HS-27A (cell line): ENCODE results near the gene FAM174C.

ENCODE experiments used
- DNase-seq: peaks from one replicate; pipeline ENCODE4 v3.0.0-alpha.2; 2012; ENCODE audit warnings: low read depth, missing footprints

FAM174C gene

GRCh38 chr19:1261798-1262622 lies 13.3 kb upstream of the FAM174C start:
- no peak for DNase-seq

- no peak for DNase-seq
These were observed 12.7 kb upstream of the FAM174C start for GRCh38 chr19:1262623-1263123.

GRCh38 chr19:1263188-1263587 lies 12.1 kb upstream of the FAM174C start:
- no peak for DNase-seq

GRCh38 chr19:1264801-1265614 lies 10.3 kb upstream of the FAM174C start:
- no peak for DNase-seq

- no peak for DNase-seq
These were observed 9.7 kb upstream of the FAM174C start for GRCh38 chr19:1265615-1266128.

GRCh38 chr19:1266129-1266915 lies 9.0 kb upstream of the FAM174C start:
- no peak for DNase-seq

- DNase-seq, result no peak
These were observed 8.3 kb upstream of the FAM174C start for GRCh38 chr19:1266916-1267476.

- no peak for DNase-seq
These were observed 7.7 kb upstream of the FAM174C start for GRCh38 chr19:1267477-1268225.

GRCh38 chr19:1268226-1269064 lies 6.9 kb upstream of the FAM174C start:
- DNase-seq, result no peak

- DNase-seq, result peak; percentile 90
These were observed 6.3 kb upstream of the FAM174C start, which contains the start of gene CIRBP for GRCh38 chr19:1269065-1269477. Gene CIRBP (plus strand): TSS chr19:1269332. CDS start chr19:1270934, 1,602 bp downstream.

- peak; percentile 84 for DNase-seq
These were observed 5.7 kb upstream of the FAM174C start for GRCh38 chr19:1269478-1270212.

- no peak for DNase-seq
These were observed 5.0 kb upstream of the FAM174C start for GRCh38 chr19:1270213-1270853.

- no peak for DNase-seq
These were observed 4.3 kb upstream of the FAM174C start for GRCh38 chr19:1270854-1271527.

GRCh38 chr19:1271528-1272422 lies 3.6 kb upstream of the FAM174C start:
- no peak for DNase-seq

- DNase-seq, result no peak
These were observed 2.7 kb upstream of the FAM174C start for GRCh38 chr19:1272423-1273262.
